Spleen (tissue), 11 donors: Measurements from ENCODE around the gene DSCAML1. TPM values are rescaled to one million over a fixed set of nuclear protein-coding genes. Genes with fewer than 3 reads are reported as not detected.
A peak's percentile ranks its signal among the peaks of the same experiment; 100 is the strongest.

Source experiments
- DNase-seq: peaks from one replicate; pipeline ENCODE4 v3.0.0-alpha.2; 2020
- H3K27ac ChIP-seq, 8 donors: fragments of 200-600 bp; sonication (generic) in 7 of 8; 1 replicate in 4 of 8; 2 replicates in 4 of 8; pipeline versions ENCODE4 v1.5.0 to v1.8.0; 2016 to 2021; ENCODE audit warnings: inconsistent platforms in 4 of 8, mild to moderate bottlenecking in 4 of 8, moderate library complexity in 1 of 8
- H3K27me3 ChIP-seq, 7 donors: fragments of 200-600 bp; sonication (generic) in 6 of 7; replicated peaks in 1 of 7; 1 replicate in 4 of 7; 2 replicates in 3 of 7; pipeline versions ENCODE4 v1.5.0 to v1.8.0; 2016 to 2021; ENCODE audit warnings: inconsistent platforms in 3 of 7, mild to moderate bottlenecking in 1 of 7
- H3K36me3 ChIP-seq, 6 donors: fragments of 200-600 bp; sonication (generic) in 5 of 6; 1 replicate in 4 of 6; 2 replicates in 2 of 6; pipeline versions ENCODE4 v1.5.0 to v1.8.0; 2016 to 2021; ENCODE audit warnings: inconsistent platforms in 2 of 6
- H3K4me1 ChIP-seq, 6 donors: fragments of 200-600 bp; sonication (generic) in 5 of 6; 1 replicate in 3 of 6; 2 replicates in 3 of 6; pipeline versions ENCODE4 v1.5.0 to v1.8.0; 2016 to 2021; ENCODE audit warnings: inconsistent platforms in 3 of 6
- H3K4me3 ChIP-seq, 8 donors: fragments of 200-600 bp; sonication (generic) in 7 of 8; 1 replicate in 4 of 8; 2 replicates in 4 of 8; pipeline versions ENCODE4 v1.5.0 to v1.8.0; 2016 to 2021; ENCODE audit warnings: inconsistent platforms in 4 of 8, mild to moderate bottlenecking in 4 of 8, moderate library complexity in 2 of 8
- H3K9me3 ChIP-seq, 8 donors: fragments of 200-600 bp; sonication (generic) in 7 of 8; 1 replicate in 4 of 8; 2 replicates in 4 of 8; pipeline versions ENCODE4 v1.5.0 to v1.8.0; 2016 to 2021; ENCODE audit warnings: inconsistent platforms in 4 of 8
- CTCF ChIP-seq, 11 experiments: fragments of 200-600 bp in 7 of 11; fragments of 450-650 bp in 4 of 11; sonication (generic) in 4 of 11; IDR thresholded peaks in 8 of 11; conservative IDR thresholded peaks in 3 of 11; 1 replicate in 7 of 11; 2 replicates in 4 of 11; pipeline versions ENCODE4 v1.4.0 to v1.8.0; 2016 to 2021; ENCODE audit warnings: antibody characterized with exemption in 11 of 11, inconsistent platforms in 4 of 11, mild to moderate bottlenecking in 1 of 11
- POLR2A ChIP-seq, 3 donors: fragments of 450-650 bp; IDR thresholded peaks; one replicate each; pipeline ENCODE4 v1.5.1; 2017; ENCODE audit warnings: antibody characterized with exemption in 3 of 3, mild to moderate bottlenecking in 1 of 3
- POLR2AphosphoS5 ChIP-seq, 3 donors: sonication (generic); formaldehyde crosslinking; IDR thresholded peaks; one replicate each; pipeline ENCODE4 v1.5.1; 2017; ENCODE audit warnings: antibody characterized with exemption in 3 of 3
- WGBS, 5 donors: extraction: QIAGEN DNeasy Blood & Tissue Kit in 3 of 5; methylation state at CpG; one replicate each; pipeline versions ENCODE4 v1.1.5 to v1.1.7; 2013 to 2018; 5-methylcytosine and 5-hydroxymethylcytosine counted together
- intact Hi-C: fragments of 100-400 bp; cut with DNase I; formaldehyde crosslinking; loops from one replicate; pipeline ENCODE4 v1.15.0; 2023; ENCODE audit warnings: low total_unique reads
- polyA plus RNA-seq, 3 donors: library from polyadenylated mRNA; stranded (reverse); fragments of 200-250 nt; gene quantifications; one replicate each; pipeline ENCODE4 v1.2.1, GENCODE V29; 2013
- total RNA-seq, 7 donors: library from RNA; depleted of rRNA in 3 of 7; stranded (reverse); fragments of >200 nt in 3 of 7; fragmentation: NEBNext Ultra II Directional in 4 of 7; extraction: Animal tissue kit (Norgen Biotek cat#: 25700) in 4 of 7; gene quantifications; one replicate each; pipeline versions ENCODE4 v1.1.0 to v1.2.1, GENCODE V29; 2016 to 2021
- donor health status: healthy with polysubstance abuse.
- donor health status: DM: no; HTN: no; CAD: no; lungs with moderate emphysema.
- donor health status: DM: no; HTN: no; CAD: no.
- donor health status: Bipolar disorder and iron deficiency.
- donor health status: healthy.
- donor health status: DM: no; HTN: no; CAD: no.
- donor health status: DM: yes; HTN: yes; CAD: no.

The DSCAML1 gene
- total and polyA plus RNA-seq, 10 donors = 0.07 to 10.7 (median 2.3) TPM

GRCh38 chr11:117585631-117586030, 211.4 kb downstream of the DSCAML1 start:
- no peak overlapping the region for H3K27ac ChIP-seq
- no peaks in the 10 kb centered on the region for H3K36me3 ChIP-seq
- H3K9me3 ChIP-seq = no peaks in the 10 kb centered on the region
- no peak for DNase-seq
- H3K27me3 ChIP-seq = peaks cover 0 to 29% (median 0%) of the 10 kb centered on the region in 7 donors
- 81 to 91% (median 86%) methylated on average over 8 of the region's 8 CpGs for WGBS, 5 donors
- intact Hi-C loops = no loop called here
- H3K4me1 ChIP-seq = no peaks in the 10 kb centered on the region
- H3K4me3 ChIP-seq = no peak overlapping the region
- TF ChIP-seq CTCF (IDR thresholded peaks at IDR 0.05 in 8 of 11, conservative IDR thresholded peaks at IDR 0.05 in 3 of 11) (no peak), POLR2AphosphoS5 (IDR thresholded peaks at IDR 0.05) (no peak), POLR2A (IDR thresholded peaks at IDR 0.05) (no peak)

- H3K27ac ChIP-seq = no peak overlapping the region
- H3K4me3 ChIP-seq = no peak overlapping the region
- H3K9me3 ChIP-seq = no peaks in the 10 kb centered on the region
- no peak for TF ChIP-seq POLR2AphosphoS5 (IDR thresholded peaks at IDR 0.05)
- no peak for TF ChIP-seq POLR2A (IDR thresholded peaks at IDR 0.05)
- no peak for TF ChIP-seq CTCF (IDR thresholded peaks at IDR 0.05 in 8 of 11, conservative IDR thresholded peaks at IDR 0.05 in 3 of 11)
- no peaks in the 10 kb centered on the region for H3K36me3 ChIP-seq
- DNase-seq = no peak
- H3K4me1 ChIP-seq = no peaks in the 10 kb centered on the region
- 82 to 89% (median 85%) methylated on average over 9 of the region's 9 CpGs for WGBS, 5 donors
- H3K27me3 ChIP-seq = peaks cover 0 to 29% (median 0%) of the 10 kb centered on the region in 7 donors
- intact Hi-C loops = no loop called here
These were observed 212.8 kb downstream of the DSCAML1 start for GRCh38 chr11:117584056-117584830.

GRCh38 chr11:117583063-117583801, 213.8 kb downstream of the DSCAML1 start:
- DNase-seq = no peak
- Histone ChIP-seq H3K27me3 (peaks cover 0 to 25% (median 0%) of the 10 kb centered on the region in 7 donors), H3K36me3 (no peaks in the 10 kb centered on the region), H3K27ac (no peak overlapping the region), H3K4me3 (no peak overlapping the region), H3K4me1 (no peaks in the 10 kb centered on the region), H3K9me3 (no peaks in the 10 kb centered on the region)
- intact Hi-C loops = no loop called here
- WGBS, 5 donors = 66 to 77% (median 71%) methylated on average over 15 of the region's 15 CpGs
- TF ChIP-seq POLR2A (IDR thresholded peaks at IDR 0.05) (no peak), CTCF (IDR thresholded peaks at IDR 0.05 in 8 of 11, conservative IDR thresholded peaks at IDR 0.05 in 3 of 11) (no peak), POLR2AphosphoS5 (IDR thresholded peaks at IDR 0.05) (no peak)

GRCh38 chr11:117582433-117582832, 214.6 kb downstream of the DSCAML1 start:
- Histone ChIP-seq H3K27ac (no peak overlapping the region), H3K4me1 (no peaks in the 10 kb centered on the region), H3K9me3 (no peaks in the 10 kb centered on the region), H3K4me3 (no peak overlapping the region), H3K36me3 (no peaks in the 10 kb centered on the region), H3K27me3 (peaks cover 0 to 17% (median 0%) of the 10 kb centered on the region in 7 donors)
- WGBS, 5 donors = 86 to 91% (median 88%) methylated on average over 6 of the region's 6 CpGs
- intact Hi-C loops = no loop called here
- TF ChIP-seq POLR2A (IDR thresholded peaks at IDR 0.05) (no peak), CTCF (IDR thresholded peaks at IDR 0.05 in 8 of 11, conservative IDR thresholded peaks at IDR 0.05 in 3 of 11) (no peak), POLR2AphosphoS5 (IDR thresholded peaks at IDR 0.05) (no peak)
- DNase-seq = peak; percentile 24
